Skeletal muscle satellite cell (primary cell): ENCODE results near the gene FAM181B.

Experiments
- H3K27me3 ChIP-seq: 2 replicates; pipeline ENCODE4 v1.7.0; 2013; ENCODE audit warnings: low read length; ENCODE audit not compliant: control insufficient read depth, insufficient read depth
- H3K36me3 ChIP-seq: 2 replicates; pipeline ENCODE4 v1.7.0; 2013; ENCODE audit warnings: mild to moderate bottlenecking, control low read depth, low read length; ENCODE audit not compliant: insufficient read depth
- H3K4me1 ChIP-seq: 2 replicates; pipeline ENCODE4 v1.7.0; 2013; ENCODE audit warnings: low read length; ENCODE audit not compliant: control insufficient read depth, insufficient read depth
- H3K4me2 ChIP-seq: 2 replicates; pipeline ENCODE4 v1.7.0; 2013; ENCODE audit warnings: mild to moderate bottlenecking, low read length
- H3K4me3 ChIP-seq: 2 replicates; pipeline ENCODE4 v1.7.0; 2013; ENCODE audit warnings: low read length
- H3K9ac ChIP-seq: 2 replicates; pipeline ENCODE4 v1.7.0; 2013; ENCODE audit warnings: mild to moderate bottlenecking, low read depth, low read length, moderate library complexity
- H3K9me3 ChIP-seq: replicated peaks from 2 replicates; pipeline ENCODE4 v1.7.0; 2013; ENCODE audit warnings: mild to moderate bottlenecking, control low read depth, low read length

Gene FAM181B

DNA sequence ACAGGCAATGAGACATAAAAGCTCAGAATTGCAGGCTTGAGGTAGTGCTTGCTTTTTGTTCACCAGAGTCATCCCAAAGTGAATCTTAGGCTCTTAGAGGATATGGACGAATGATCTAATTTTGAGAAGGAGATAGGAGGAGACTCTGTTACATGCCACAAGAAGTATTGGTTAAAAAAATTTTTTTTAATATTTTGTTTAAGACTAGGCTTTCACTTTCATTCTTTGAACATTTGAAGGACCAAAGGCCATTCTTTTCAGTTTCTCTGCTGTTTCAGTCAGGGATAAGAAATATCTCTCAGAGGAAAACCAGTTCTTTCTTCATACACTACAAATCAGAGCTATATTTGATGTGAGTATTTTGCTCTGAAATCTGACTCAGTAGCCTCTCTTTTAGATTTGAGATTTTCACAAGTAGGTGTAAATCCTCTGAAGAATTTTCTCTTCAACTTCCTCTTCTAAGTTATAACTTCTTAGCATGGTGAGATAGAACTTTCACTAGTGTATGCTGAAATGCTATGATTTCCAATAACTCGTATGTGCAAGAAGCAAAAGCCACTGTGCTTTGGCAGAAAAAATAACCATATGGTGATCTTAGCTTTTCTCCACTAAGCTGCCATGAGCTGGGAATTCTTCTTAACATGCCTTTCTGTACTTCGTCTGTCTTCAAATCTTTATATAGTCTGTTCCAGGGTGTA lies 24.1 kb upstream of the FAM181B start:
- no peak overlapping the region for H3K4me2 ChIP-seq
- no peaks in the 10 kb centered on the region for H3K4me1 ChIP-seq
- H3K27me3 ChIP-seq, result peaks cover 35% of the 10 kb centered on the region
- no peak overlapping the region for H3K9ac ChIP-seq
- H3K36me3 ChIP-seq, result no peaks in the 10 kb centered on the region
- H3K9me3 ChIP-seq, result no peaks in the 10 kb centered on the region
- no peak overlapping the region for H3K4me3 ChIP-seq

DNA sequence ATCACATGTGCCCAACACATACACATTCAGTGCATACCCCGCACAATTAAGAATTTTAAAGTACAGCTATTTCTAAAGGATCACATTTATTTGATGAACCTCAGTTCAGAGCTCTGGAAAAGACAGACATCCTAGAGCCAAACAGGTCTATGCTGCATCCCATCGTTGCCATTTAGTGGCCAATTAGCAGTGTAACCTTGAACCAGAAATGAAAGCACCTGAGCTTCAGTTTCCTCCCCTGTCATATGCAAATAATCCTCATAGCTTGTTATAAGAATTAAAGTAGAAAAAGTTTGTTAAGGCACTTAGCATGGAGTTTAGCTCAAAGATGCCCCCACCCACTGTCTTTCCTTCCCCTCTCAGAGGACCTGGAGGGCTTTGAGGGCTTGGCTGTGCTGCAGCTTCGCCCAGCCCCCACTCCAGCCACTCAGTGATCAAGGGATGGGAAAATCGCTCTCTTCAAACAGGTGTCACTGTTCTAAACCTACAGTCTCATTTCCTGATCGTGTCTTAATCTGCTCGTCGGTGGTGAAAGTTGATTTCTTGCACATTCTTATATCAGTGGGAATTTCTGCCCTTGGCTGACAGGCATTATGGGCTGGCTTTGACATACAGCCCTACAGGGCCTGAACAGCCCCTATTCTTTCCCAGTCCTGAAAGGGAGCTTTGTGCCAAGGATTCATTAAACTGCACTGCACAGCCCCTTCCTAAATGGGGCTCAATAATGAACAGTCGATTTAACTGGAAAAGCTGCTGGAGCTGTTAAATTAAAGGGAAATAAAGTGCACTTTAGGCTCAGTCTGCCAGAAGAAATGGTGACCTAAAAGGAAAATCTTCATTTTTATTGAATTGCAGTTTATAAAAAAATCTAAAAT lies 23.3 kb upstream of the FAM181B start:
- H3K4me1 ChIP-seq, result no peaks in the 10 kb centered on the region
- H3K4me2 ChIP-seq, result no peak overlapping the region
- no peak overlapping the region for H3K9ac ChIP-seq
- H3K27me3 ChIP-seq, result peaks cover 37% of the 10 kb centered on the region
- no peak overlapping the region for H3K4me3 ChIP-seq
- H3K36me3 ChIP-seq, result no peaks in the 10 kb centered on the region
- H3K9me3 ChIP-seq, result no peaks in the 10 kb centered on the region

DNA sequence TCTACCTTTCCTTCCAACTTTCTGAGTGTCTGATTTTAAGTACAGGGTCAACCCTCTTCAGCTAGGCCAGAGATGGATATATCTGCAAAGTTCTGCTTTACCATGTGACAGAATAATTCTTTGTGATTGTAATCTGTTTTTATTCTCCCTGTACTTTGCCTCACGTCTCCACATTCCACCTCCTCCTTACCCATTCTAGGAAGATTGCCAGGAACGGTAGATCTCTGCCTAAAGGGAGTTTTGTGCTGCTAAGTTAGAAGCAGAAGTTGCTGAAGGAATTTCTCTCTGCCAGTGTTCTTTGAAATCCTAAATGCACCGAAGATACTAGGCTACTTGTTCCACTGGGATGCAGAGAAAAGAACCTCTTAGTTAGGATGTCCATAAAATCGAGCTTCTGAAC lies 20.7 kb upstream of the FAM181B start:
- no peaks in the 10 kb centered on the region for H3K4me1 ChIP-seq

DNA sequence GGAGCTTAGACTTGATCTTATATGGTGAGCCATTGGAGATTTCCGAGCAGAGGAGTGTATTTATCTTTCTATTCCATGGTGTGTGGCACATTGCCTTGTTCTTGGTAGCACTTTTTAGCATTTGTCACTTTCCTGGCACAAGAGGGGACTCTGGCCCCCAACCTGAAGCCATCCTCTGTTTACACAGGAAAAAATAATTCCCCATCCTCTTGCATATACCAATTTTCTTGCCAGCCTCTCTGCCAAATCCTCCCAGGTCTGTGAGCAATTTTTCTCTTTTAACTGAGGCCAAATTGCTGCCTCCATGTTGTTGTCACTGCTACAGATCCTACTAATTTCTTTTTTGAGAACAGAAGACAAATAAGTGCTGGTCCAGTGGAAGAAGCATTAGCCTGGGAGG lies 20.3 kb upstream of the FAM181B start:
- H3K9me3 ChIP-seq, result no peaks in the 10 kb centered on the region
- no peak overlapping the region for H3K9ac ChIP-seq
- no peak overlapping the region for H3K4me2 ChIP-seq
- H3K4me1 ChIP-seq, result no peaks in the 10 kb centered on the region
- H3K4me3 ChIP-seq, result no peak overlapping the region
- peaks cover 37% of the 10 kb centered on the region for H3K27me3 ChIP-seq
- H3K36me3 ChIP-seq, result no peaks in the 10 kb centered on the region

More for the DNA sequence above, 20.7 kb upstream of the FAM181B start:
- Histone ChIP-seq H3K36me3 (no peaks in the 10 kb centered on the region), H3K27me3 (peaks cover 37% of the 10 kb centered on the region), H3K9me3 (no peaks in the 10 kb centered on the region), H3K4me3 (no peak overlapping the region), H3K4me2 (no peak overlapping the region), H3K9ac (no peak overlapping the region)

DNA sequence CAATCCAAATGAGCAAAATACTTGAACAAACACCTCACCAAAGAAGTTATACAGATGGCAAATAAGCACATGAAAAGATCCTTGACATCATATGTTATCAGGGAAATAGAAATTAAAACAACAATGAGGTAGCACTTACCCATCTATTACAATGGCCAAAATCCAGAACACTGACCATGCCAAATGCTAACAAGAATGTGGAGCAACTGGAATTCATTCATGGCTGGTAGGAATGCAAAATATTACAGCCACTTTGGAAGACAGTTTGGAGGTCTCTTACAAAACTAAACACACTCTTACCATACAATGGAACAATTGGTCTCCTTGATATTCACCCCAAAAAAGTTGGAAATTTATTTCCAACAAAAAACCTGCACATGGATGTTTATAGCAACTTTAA lies 19.1 kb upstream of the FAM181B start:
- no peak overlapping the region for H3K4me2 ChIP-seq
- no peaks in the 10 kb centered on the region for H3K4me1 ChIP-seq
- no peaks in the 10 kb centered on the region for H3K36me3 ChIP-seq
- H3K9me3 ChIP-seq, result no peaks in the 10 kb centered on the region
- no peak overlapping the region for H3K9ac ChIP-seq
- no peak overlapping the region for H3K4me3 ChIP-seq
- H3K27me3 ChIP-seq, result peaks cover 37% of the 10 kb centered on the region

DNA sequence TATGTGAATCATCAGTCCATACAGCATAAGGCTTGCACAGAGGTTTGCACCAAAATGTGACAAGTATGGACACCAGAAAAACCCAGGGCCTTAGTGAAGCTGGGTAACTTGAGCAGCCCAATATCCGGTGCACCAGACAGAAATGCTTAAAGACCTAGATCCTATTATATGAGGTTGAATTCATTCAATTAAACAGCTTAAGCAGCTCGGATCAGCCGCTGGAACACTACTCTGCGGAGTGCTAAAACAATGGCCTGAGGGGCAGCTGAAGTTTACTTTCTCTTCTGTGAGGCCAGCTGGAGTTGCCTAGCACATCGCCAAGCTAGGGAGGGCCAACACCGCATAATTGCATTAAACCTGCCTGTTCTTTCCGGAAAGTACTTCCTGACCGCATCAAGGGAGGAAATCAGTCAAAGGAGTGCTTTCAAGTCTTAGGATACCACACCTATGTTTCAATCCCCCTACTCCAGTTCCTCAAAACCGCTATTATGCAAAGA lies 17.0 kb upstream of the FAM181B start:
- Histone ChIP-seq H3K4me3 (no peak overlapping the region), H3K27me3 (peaks cover 24% of the 10 kb centered on the region), H3K36me3 (no peaks in the 10 kb centered on the region), H3K9ac (no peak overlapping the region), H3K4me2 (peak overlapping the region; percentile 40), H3K4me1 (no peaks in the 10 kb centered on the region), H3K9me3 (no peaks in the 10 kb centered on the region)

DNA sequence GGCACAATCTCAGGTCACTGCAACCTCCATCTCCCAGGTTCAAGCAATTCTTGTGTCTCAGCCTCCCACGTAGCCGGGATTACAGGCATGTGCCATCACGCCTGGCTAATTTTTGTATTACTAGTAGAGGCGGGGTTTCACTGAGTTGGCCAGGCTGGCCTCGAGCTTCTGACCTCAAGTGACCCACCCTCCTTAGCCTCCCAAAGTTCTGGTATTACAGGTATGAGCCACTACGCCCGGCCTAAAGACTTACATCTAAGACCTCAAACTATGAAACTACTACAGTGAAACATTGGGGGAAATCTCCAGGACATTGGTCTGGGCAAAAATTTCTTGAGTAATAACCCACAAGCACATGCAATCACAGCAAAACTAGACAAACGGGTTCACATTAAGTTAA lies 13.8 kb upstream of the FAM181B start:
- no peaks in the 10 kb centered on the region for H3K4me1 ChIP-seq
- H3K36me3 ChIP-seq, result no peaks in the 10 kb centered on the region
- no peak overlapping the region for H3K9ac ChIP-seq
- H3K9me3 ChIP-seq, result no peaks in the 10 kb centered on the region
- no peak overlapping the region for H3K4me2 ChIP-seq
- H3K27me3 ChIP-seq, result peaks cover 27% of the 10 kb centered on the region
- no peak overlapping the region for H3K4me3 ChIP-seq

DNA sequence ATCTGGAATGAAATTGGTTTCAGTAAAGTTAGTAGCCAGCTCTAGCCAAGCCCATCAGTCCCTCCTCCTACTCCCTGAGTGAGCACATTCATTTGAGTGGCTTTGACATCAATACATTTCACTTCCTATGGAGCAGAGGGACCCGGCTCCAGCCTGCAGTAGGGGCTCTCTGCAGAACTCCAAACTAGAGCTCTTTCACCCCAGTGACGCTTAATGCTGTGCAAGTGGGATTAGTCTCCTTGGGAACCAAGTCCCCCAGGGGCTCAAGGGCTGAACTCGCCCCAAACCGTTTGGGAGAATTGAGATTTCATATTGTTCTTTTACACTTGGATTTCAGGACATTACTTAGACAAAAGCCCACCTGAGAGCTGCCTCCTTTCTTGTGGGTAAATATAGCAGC lies 4.4 kb upstream of the FAM181B start:
- no peak overlapping the region for H3K4me3 ChIP-seq

DNA sequence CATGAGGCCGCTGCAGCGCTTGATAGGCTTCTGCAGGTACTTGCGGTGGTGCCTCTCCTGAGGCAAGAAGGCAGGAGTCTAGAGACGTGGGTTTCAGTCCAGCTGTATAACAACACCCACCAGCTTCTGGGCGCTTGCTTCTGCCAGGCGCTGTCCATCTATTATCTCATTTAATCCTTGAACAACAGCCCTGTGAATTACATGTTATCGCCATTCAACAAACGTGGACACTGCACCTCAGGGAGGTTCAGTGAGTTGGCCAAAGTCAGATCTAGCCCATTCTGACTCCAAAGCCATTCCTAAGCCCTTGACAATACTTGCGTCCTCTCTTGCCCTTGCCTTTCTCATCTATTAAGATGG lies 436 bp upstream of the FAM181B start:
- Histone ChIP-seq H3K9me3 (no peaks in the 10 kb centered on the region), H3K9ac (no peak overlapping the region), H3K4me1 (no peaks in the 10 kb centered on the region), H3K4me3 (peak overlapping the region; percentile 66), H3K36me3 (no peaks in the 10 kb centered on the region), H3K4me2 (peak overlapping the region; percentile 83), H3K27me3 (peaks cover 87% of the 10 kb centered on the region)

More for the DNA sequence above, 4.4 kb upstream of the FAM181B start:
- Histone ChIP-seq H3K9ac (no peak overlapping the region), H3K4me1 (no peaks in the 10 kb centered on the region), H3K27me3 (peaks cover 77% of the 10 kb centered on the region), H3K4me2 (no peak overlapping the region), H3K36me3 (no peaks in the 10 kb centered on the region), H3K9me3 (no peaks in the 10 kb centered on the region)

DNA sequence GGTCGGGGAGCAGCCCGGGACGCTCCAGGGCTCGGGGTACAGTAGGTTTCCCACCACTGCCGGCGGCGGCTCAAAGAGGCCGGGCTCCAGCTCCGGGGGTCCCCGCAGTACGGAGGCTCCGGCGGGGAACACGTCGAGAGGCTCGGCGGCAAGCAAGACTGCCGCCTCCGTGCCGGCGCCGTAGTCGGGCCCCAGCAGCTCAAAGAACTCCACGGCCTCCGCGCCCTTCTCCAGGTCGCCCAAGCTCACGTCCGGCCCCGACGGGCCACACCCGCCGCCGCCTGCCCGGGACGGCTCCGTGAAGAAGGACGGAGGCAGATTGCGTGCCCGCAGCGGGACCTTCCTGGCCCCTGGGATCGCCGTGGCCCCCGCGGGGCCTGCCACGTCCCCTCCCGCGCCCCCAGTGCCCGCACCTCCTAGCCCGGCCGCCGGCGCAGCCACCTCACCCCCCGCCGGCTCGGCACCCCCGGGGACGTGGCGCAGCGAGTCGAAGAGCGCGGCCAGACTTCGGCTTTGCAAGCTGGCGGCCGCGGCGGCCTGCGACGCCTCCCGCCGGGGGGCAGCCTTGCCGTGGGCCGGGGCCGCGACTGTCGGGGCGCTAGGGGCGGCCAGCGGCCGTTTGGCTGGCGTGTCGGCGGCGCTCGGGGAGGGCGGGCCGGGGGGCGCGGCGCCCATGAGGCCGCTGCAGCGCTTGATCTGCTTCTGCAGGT lies 775 bp downstream of the FAM181B start:
- H3K4me3 ChIP-seq, result peak overlapping the region; percentile 66
- peak overlapping the region; percentile 83 for H3K4me2 ChIP-seq
- H3K36me3 ChIP-seq, result no peaks in the 10 kb centered on the region
- H3K9me3 ChIP-seq, result no peaks in the 10 kb centered on the region
- H3K4me1 ChIP-seq, result no peaks in the 10 kb centered on the region
- peaks cover 84% of the 10 kb centered on the region for H3K27me3 ChIP-seq
- no peak overlapping the region for H3K9ac ChIP-seq

DNA sequence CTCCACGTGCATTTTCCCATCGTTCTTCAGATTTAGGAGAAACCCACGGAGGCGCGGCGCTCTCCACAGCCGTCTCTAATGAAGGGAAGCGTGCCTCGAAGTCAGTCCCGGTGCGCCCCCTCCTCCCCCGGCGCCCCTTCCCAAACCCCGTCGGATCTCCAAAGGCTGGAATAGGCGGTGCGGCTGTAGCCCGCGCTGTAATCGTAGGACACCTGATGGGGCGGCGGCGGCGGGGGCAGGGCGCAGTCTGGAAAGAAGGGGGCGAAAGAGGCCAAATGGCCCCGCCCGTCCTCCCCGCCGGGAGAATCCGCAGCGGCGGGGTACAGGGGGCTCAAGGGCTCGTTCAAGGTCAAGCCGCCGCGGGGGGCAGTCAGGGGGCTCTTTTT lies 1.3 kb downstream of the FAM181B start:
- no peaks in the 10 kb centered on the region for H3K36me3 ChIP-seq
- no peak overlapping the region for H3K4me3 ChIP-seq
- H3K4me2 ChIP-seq, result no peak overlapping the region
- H3K9me3 ChIP-seq, result no peaks in the 10 kb centered on the region
- no peak overlapping the region for H3K9ac ChIP-seq
- no peaks in the 10 kb centered on the region for H3K4me1 ChIP-seq
- H3K27me3 ChIP-seq, result peaks cover 80% of the 10 kb centered on the region
